ENCODE measurements around the gene LIAS.

Gene LIAS

GRCh38 chr4:39486221-39486804 lies 27.5 kb downstream of the LIAS start:
- no peaks in the 10 kb centered on the region for H3K36me3 ChIP-seq (ENCODE audit: insufficient read depth, insufficient read length, low read length)
- H3K4me3 ChIP-seq (ENCODE audit: insufficient read length, low read depth) = no peak overlapping the region
- H3K27me3 ChIP-seq (ENCODE audit: insufficient read depth, insufficient read length) = no peaks in the 10 kb centered on the region
- no peak for TF ChIP-seq ZNF274 (IDR thresholded peaks at IDR 0.05; ENCODE audit: low read depth, low read length)
- no peak for TF ChIP-seq SUZ12 (IDR thresholded peaks at IDR 0.05; ENCODE audit: extremely low read depth, insufficient read depth, insufficient read length)
- no peak for TF ChIP-seq YY1 (IDR thresholded peaks at IDR 0.05; ENCODE audit: insufficient read depth, insufficient read length)
- no peak for DNase-seq (ENCODE audit: low read depth, low spot score)
- H3K9me3 ChIP-seq (ENCODE audit: insufficient read depth, low read length) = no peaks in the 10 kb centered on the region
- H3K4me1 ChIP-seq (ENCODE audit: insufficient read depth, insufficient read length) = no peaks in the 10 kb centered on the region
- H3K9ac ChIP-seq (ENCODE audit: insufficient read length, low read depth) = no peak overlapping the region

GRCh38 chr4:39490322-39490721 lies 31.5 kb downstream of the LIAS start:
- Histone ChIP-seq H3K9me3 (ENCODE audit: insufficient read depth, low read length) (no peaks in the 10 kb centered on the region), H3K36me3 (ENCODE audit: insufficient read depth, insufficient read length, low read length) (no peaks in the 10 kb centered on the region), H3K9ac (ENCODE audit: insufficient read length, low read depth) (no peak overlapping the region), H3K4me1 (ENCODE audit: insufficient read depth, insufficient read length) (no peaks in the 10 kb centered on the region), H3K4me3 (ENCODE audit: insufficient read length, low read depth) (no peak overlapping the region), H3K27me3 (ENCODE audit: insufficient read depth, insufficient read length) (no peaks in the 10 kb centered on the region)
- DNase-seq (ENCODE audit: low read depth, low spot score) = no peak
- no peak for TF ChIP-seq YY1 (IDR thresholded peaks at IDR 0.05; ENCODE audit: insufficient read depth, insufficient read length)
- TF ChIP-seq ZNF274 (IDR thresholded peaks at IDR 0.05; ENCODE audit: low read depth, low read length) = no peak
- no peak for TF ChIP-seq SUZ12 (IDR thresholded peaks at IDR 0.05; ENCODE audit: extremely low read depth, insufficient read depth, insufficient read length)

- Histone ChIP-seq H3K9me3 (ENCODE audit: insufficient read depth, low read length) (no peaks in the 10 kb centered on the region), H3K36me3 (ENCODE audit: insufficient read depth, insufficient read length, low read length) (peaks cover 11% of the 10 kb centered on the region), H3K4me3 (ENCODE audit: insufficient read length, low read depth) (no peak overlapping the region), H3K27me3 (ENCODE audit: insufficient read depth, insufficient read length) (no peaks in the 10 kb centered on the region), H3K9ac (ENCODE audit: insufficient read length, low read depth) (no peak overlapping the region), H3K4me1 (ENCODE audit: insufficient read depth, insufficient read length) (no peaks in the 10 kb centered on the region)
- no peak for TF ChIP-seq YY1 (IDR thresholded peaks at IDR 0.05; ENCODE audit: insufficient read depth, insufficient read length)
- TF ChIP-seq SUZ12 (IDR thresholded peaks at IDR 0.05; ENCODE audit: extremely low read depth, insufficient read depth, insufficient read length) = no peak
- TF ChIP-seq ZNF274 (IDR thresholded peaks at IDR 0.05; ENCODE audit: low read depth, low read length) = no peak
- no peak for DNase-seq (ENCODE audit: low read depth, low spot score)
Measured at GRCh38 chr4:39494354-39494753, 35.5 kb downstream of the LIAS start.

GRCh38 chr4:39495446-39496213 lies 36.8 kb downstream of the LIAS start:
- H3K27me3 ChIP-seq (ENCODE audit: insufficient read depth, insufficient read length) = no peaks in the 10 kb centered on the region
- no peaks in the 10 kb centered on the region for H3K4me1 ChIP-seq (ENCODE audit: insufficient read depth, insufficient read length)
- H3K4me3 ChIP-seq (ENCODE audit: insufficient read length, low read depth) = no peak overlapping the region
- peaks cover 13% of the 10 kb centered on the region for H3K36me3 ChIP-seq (ENCODE audit: insufficient read depth, insufficient read length, low read length)
- DNase-seq (ENCODE audit: low read depth, low spot score) = no peak
- H3K9ac ChIP-seq (ENCODE audit: insufficient read length, low read depth) = no peak overlapping the region
- no peaks in the 10 kb centered on the region for H3K9me3 ChIP-seq (ENCODE audit: insufficient read depth, low read length)
- TF ChIP-seq ZNF274 (IDR thresholded peaks at IDR 0.05; ENCODE audit: low read depth, low read length) (no peak), SUZ12 (IDR thresholded peaks at IDR 0.05; ENCODE audit: extremely low read depth, insufficient read depth, insufficient read length) (no peak), YY1 (IDR thresholded peaks at IDR 0.05; ENCODE audit: insufficient read depth, insufficient read length) (no peak)

GRCh38 chr4:39497909-39498726 lies 39.3 kb downstream of the LIAS start:
- H3K9me3 ChIP-seq (ENCODE audit: insufficient read depth, low read length) = no peaks in the 10 kb centered on the region
- H3K4me1 ChIP-seq (ENCODE audit: insufficient read depth, insufficient read length) = no peaks in the 10 kb centered on the region
- H3K36me3 ChIP-seq (ENCODE audit: insufficient read depth, insufficient read length, low read length) = peaks cover 28% of the 10 kb centered on the region
- no peak overlapping the region for H3K9ac ChIP-seq (ENCODE audit: insufficient read length, low read depth)
- DNase-seq (ENCODE audit: low read depth, low spot score) = no peak
- no peak for TF ChIP-seq SUZ12 (IDR thresholded peaks at IDR 0.05; ENCODE audit: extremely low read depth, insufficient read depth, insufficient read length)
- TF ChIP-seq YY1 (IDR thresholded peaks at IDR 0.05; ENCODE audit: insufficient read depth, insufficient read length) = no peak
- TF ChIP-seq ZNF274 (IDR thresholded peaks at IDR 0.05; ENCODE audit: low read depth, low read length) = no peak
- no peaks in the 10 kb centered on the region for H3K27me3 ChIP-seq (ENCODE audit: insufficient read depth, insufficient read length)
- H3K4me3 ChIP-seq (ENCODE audit: insufficient read length, low read depth) = no peak overlapping the region

- Histone ChIP-seq H3K9me3 (ENCODE audit: insufficient read depth, low read length) (no peaks in the 10 kb centered on the region), H3K36me3 (ENCODE audit: insufficient read depth, insufficient read length, low read length) (peaks cover 33% of the 10 kb centered on the region), H3K4me3 (ENCODE audit: insufficient read length, low read depth) (no peak overlapping the region)
Measured at GRCh38 chr4:39498727-39499020, 39.8 kb downstream of the LIAS start.

More at GRCh38 chr4:39498727-39499020, 39.8 kb downstream of the LIAS start:
- Histone ChIP-seq H3K4me1 (ENCODE audit: insufficient read depth, insufficient read length) (no peaks in the 10 kb centered on the region), H3K27me3 (ENCODE audit: insufficient read depth, insufficient read length) (no peaks in the 10 kb centered on the region), H3K9ac (ENCODE audit: insufficient read length, low read depth) (no peak overlapping the region)
- TF ChIP-seq SUZ12 (IDR thresholded peaks at IDR 0.05; ENCODE audit: extremely low read depth, insufficient read depth, insufficient read length) (no peak), ZNF274 (IDR thresholded peaks at IDR 0.05; ENCODE audit: low read depth, low read length) (no peak), YY1 (IDR thresholded peaks at IDR 0.05; ENCODE audit: insufficient read depth, insufficient read length) (no peak)
- DNase-seq (ENCODE audit: low read depth, low spot score) = no peak
